Measurements from ENCODE around the gene ZNF783.

Gene ZNF783

GRCh38 chr7:149300620-149301285, 38.8 kb downstream of the ZNF783 start:
- no peak for TF ChIP-seq CTCF (IDR thresholded peaks at IDR 0.05; ENCODE audit: insufficient read depth, missing control alignments)
- no peak for DNase-seq (ENCODE audit: insufficient read length, low spot score)
- FAIRE-seq, result no peak

- TF ChIP-seq CTCF (IDR thresholded peaks at IDR 0.05; ENCODE audit: insufficient read depth, missing control alignments), result no peak
- no peak for FAIRE-seq
- DNase-seq (ENCODE audit: insufficient read length, low spot score), result no peak
These were observed 40.2 kb downstream of the ZNF783 start for GRCh38 chr7:149302222-149302621.

DNA sequence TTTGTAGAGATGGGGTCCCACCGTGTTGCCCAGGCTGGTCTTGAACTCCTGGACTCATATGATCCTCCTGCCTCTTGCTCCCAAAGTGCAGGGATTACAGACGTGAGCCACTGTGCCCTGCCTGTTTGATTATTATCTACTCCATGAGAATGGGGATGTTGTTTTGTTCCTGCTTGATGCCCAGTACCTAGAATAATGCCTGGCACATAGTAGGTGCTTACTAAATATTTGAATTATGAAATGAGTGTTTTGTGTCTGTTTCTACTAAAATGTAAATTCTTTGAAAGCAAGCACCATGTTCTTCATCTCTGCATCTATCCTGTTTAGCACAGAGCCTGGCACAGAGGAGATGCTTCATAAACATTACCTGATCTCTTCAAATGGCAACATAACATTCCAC, 40.9 kb downstream of the ZNF783 start:
- no peak for TF ChIP-seq CTCF (IDR thresholded peaks at IDR 0.05; ENCODE audit: insufficient read depth, missing control alignments)
- FAIRE-seq (no peak), DNase-seq (ENCODE audit: insufficient read length, low spot score) (no peak)

DNA sequence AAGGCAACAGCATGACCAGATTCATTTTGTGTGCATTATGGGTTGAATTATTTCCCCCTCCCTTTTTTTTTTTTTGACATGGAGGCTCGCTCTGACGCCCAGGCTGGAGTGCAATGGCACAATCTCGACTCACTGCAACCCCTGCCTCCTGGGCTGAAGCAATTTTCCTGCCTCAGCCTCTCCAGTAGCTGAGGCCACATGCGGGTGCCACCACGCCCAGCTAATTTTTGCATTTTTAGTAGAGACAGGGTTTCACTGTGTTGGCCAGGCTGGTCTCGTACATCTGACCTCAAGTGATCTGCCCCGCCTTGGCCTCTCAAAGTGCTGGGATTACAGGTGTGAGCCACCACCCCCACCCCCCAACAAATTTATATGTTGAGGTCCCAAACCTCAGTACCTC, 42.0 kb downstream of the ZNF783 start:
- no peak for FAIRE-seq
- TF ChIP-seq CTCF (IDR thresholded peaks at IDR 0.05; ENCODE audit: insufficient read depth, missing control alignments), result no peak
- DNase-seq (ENCODE audit: insufficient read length, low spot score), result no peak

DNA sequence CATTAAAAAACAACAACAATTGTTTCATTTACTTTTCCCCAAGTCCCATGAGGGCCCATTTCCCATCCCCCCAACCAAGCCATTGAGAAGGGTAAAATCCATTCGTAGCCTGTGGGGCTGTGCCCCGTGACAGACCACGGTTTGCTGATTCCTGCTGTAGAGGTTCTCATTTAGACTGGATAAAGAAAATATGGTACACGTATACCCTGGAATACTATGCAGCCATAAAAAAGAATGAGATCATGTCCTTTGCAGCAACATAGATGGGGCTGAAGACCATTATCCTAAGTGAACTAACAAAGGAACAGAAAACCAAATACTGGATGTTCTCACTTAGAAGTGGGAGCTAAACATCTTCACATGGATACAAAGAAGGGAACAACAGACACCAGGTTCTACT, 44.9 kb downstream of the ZNF783 start:
- DNase-seq (ENCODE audit: insufficient read length, low spot score) (no peak), FAIRE-seq (no peak)
- TF ChIP-seq CTCF (IDR thresholded peaks at IDR 0.05; ENCODE audit: insufficient read depth, missing control alignments), result no peak

DNA sequence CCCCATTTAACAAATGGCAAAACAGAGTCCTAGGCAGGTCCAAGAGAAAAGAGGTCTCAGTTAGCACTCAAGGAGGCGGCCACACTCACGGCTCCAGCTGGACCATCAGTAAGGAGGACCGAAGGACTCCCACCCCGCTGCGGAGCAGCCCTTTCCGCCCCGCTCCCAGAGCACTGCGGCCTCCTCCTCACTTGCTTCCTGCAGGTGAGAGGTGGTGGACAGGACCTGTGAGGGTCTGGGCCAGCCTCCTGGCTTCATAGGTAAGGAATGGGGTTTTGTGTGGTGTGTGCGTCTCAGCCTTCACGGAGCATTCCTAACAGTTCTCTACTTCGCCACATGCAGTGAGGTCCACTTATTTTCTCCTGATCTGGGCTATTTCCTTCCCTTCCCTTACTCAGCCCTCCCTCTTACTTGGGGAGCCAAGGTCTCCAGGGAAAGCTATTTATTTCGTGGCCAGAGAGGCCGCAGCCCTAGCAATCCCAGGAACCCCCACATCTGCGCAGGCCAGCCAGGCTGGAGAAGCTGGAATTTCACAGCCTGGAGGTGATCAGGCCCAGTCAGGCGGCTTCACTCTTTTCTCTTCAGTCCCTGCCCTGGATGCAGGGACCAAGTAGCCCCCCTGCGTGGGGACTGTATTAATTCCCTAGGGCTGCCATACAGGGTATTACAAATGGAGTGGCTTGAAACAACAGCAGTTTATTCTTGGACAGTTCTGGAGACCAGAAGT, 45.9 kb downstream of the ZNF783 start:
- FAIRE-seq, result no peak
- DNase-seq (ENCODE audit: insufficient read length, low spot score), result no peak
- TF ChIP-seq CTCF (IDR thresholded peaks at IDR 0.05; ENCODE audit: insufficient read depth, missing control alignments), result no peak

Data from D721Med (cell line).